Endometrial microvascular endothelial cells (primary cell): Measurements from ENCODE around the gene ADAP2. TPM values are rescaled to one million over a fixed set of nuclear protein-coding genes. Genes with fewer than 3 reads are reported as not detected.
"Not testable (repeated sequence)": the region's sequence is repeated elsewhere in the genome, so short reads cannot be mapped to it uniquely, and the experiment has no call there.

ENCODE experiments used
- in situ Hi-C: cut with HindIII; loops from 2 replicates; pipeline ENCODE4 v1.10.0; 2017; ENCODE audit warnings: low sequenced_read_pairs, low pct_unique_long_range_greater_than_20kb; ENCODE audit errors: inconsistent ontology term
- total RNA-seq: library from RNA; depleted of rRNA; stranded (reverse); fragments of >200 nt; gene quantifications from one replicate; pipeline ENCODE4 v1.2.3, GENCODE V29; 2015; ENCODE audit errors: inconsistent ontology term

Gene ADAP2
- total RNA-seq, 1 donor from 2014 or later, result not detected

DNA sequence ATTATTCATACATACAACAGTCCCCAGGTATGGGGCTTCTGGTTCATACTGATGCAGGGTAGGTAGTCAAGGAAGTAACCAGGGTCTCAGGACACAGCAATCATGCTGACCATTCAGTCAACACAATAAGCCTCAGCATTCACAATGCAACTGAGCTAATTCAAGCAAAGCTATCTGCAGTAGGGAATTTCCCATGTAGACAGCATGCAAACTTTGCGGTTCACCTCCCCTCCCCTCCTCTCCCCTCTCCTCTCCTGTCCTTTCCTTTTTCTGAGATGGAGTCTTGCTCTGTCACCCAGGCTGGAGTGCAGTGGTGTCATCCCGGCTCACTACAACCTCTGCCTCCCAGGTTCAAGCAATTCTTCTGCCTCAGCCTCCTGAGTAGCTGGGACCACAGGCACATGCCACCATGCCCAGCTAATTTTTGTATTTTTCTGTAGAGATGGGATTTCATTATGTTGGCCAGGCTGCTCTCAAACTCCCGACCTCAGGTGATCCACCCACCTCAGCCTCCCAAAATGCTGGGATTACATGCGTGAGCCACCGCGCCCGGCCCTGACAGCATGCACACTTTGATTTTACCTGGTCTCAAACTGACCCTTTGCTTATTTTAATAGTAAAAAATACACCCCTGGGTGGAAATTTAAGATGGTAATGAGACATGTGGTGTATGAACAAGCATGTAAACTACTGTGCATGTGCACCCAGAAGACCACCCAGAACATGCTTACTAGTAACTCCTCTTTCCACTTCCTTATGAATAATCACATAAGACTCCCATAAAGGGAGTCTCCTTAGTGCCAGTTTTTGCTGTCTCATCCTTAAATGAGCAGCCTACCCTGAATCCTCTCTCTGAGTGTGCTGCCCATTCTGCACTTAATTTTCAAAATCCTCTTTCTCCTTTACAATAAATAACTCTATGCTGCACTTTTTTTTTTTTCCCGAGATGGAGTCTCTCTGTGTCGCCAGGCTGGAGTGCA lies 39.8 kb downstream of the ADAP2 start:
- in situ Hi-C loops, result no loop called here

- in situ Hi-C loops, result not testable (repeated sequence)
These were observed 42.6 kb downstream of the ADAP2 start for GRCh38 chr17:30964312-30964711.

- in situ Hi-C loops, result no loop called here
These were observed 43.1 kb downstream of the ADAP2 start for GRCh38 chr17:30964876-30965275.

DNA sequence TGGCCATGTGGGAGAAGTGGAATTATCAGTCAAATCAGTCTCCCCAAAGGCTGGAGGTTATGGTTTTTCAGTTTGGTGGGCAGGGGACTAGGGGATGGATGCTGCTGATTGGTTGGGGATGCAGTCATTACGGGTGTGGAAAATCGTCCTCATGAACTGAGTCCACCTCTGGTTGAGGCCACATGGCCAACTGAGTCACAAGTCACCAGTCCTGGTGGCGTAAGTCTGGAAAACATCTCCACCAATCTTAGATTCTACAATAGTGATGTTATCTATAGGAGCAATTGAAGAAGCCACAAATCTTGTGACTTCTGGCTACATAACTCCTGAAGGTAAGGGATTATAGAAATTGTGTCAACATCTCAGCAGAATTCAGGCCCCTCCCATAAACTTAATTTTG lies 43.9 kb downstream of the ADAP2 start:
- in situ Hi-C loops, result no loop called here

DNA sequence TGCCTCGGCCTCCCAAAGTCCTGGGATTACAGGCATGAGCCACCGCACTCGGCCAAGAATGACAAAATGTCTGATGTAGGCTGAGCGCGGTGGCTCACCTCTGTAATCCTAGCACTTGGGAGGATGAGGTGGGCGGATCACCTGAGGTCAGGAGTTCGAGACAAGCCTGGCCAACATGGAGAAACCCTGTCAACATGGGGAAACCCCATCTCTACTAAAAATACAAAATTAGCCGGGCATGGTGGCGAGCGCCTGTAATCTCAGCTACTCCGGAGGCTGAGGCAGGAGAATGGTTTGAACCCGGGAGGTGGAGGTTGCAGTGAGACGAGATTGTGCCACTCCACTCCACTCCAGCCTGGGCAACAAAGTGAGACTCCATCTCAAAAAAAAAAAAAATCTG lies 46.2 kb downstream of the ADAP2 start:
- in situ Hi-C loops, result not testable (repeated sequence)

DNA sequence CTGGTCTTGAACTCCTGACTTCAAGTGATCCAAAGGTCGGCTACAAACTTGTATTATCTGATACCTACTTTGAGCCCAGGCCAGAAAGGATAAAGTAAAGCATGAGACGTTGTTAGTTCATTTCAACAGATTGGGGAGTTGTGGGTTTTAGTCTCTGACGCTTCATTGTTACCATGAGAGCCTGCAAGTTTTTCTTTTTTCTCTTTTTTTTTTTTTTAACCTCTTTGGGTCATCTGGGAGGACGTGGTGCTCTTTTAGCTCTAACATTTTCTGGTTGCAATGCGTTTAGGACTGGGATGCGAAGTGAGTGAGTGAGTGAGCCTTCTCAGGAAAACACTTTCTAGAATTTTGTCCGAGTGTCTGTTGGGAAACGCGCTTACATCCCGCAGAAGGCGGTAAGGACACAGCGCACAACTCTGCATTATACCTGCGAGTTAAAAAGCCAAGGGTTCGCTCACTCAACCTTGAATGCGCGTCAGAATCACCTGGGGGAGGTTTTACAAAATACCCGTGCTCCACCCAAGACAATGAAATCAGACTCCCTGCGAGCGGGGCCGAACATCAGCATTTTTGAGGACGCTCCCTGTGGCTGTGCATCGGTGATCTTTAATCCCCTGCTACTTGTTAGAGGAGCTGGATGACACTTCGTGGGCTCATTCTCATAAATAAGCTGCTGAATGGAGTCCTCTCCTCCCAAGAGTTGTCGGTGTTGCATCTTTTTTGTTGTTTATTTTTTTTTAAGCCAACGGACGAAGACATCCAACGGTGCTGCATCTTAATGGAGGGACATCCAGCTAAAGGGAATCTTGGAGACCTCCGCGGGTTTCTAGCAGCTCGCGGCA lies 48.5 kb downstream of the ADAP2 start:
- in situ Hi-C loops, result no loop called here

- in situ Hi-C loops, result no loop called here
These were observed 49.3 kb downstream of the ADAP2 start, which contains the start of gene RNF135 for GRCh38 chr17:30970831-30971567. TSS of gene RNF135 (plus strand) at chr17:30971039. CDS start at chr17:30971074, 35 bp downstream.

DNA sequence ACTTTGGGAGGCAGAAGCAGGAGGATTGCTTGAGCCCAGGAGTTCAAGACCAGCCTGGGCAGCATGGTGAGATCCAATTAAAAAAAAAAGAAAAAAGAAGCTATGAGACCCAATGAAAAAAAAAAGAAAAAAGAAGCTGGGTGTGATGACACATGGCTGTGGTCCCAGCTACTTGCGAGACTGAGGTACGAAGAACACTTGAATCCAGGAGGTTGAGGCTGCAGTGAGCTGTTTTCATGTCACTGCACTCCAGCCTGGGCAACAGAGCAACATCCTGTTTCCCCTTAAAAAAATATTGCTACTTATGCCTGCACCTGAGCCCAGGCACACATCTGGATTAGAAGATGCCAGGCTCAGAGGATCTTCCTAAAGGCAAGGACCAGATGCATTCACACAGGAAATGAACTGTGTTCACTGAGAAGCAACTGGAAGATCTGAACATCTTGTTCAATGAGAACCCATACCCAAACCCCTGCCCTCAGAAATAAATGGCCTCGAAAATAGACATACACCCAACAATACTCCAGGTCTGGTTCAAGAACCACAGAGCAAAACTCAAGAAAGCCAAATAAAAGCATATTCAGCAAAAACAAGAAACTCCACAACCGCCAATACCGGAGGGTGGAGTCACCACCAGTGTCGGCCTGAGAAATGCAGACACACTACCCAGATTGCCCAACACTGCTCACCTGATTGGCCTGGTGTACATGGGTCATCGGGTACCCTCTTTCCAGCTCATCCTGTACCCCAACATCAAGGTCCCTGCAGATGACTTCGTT lies 53.5 kb downstream of the ADAP2 start:
- in situ Hi-C loops, result no loop called here

- in situ Hi-C loops, result not testable (repeated sequence)
These were observed 58.2 kb downstream of the ADAP2 start for GRCh38 chr17:30979919-30980318.

DNA sequence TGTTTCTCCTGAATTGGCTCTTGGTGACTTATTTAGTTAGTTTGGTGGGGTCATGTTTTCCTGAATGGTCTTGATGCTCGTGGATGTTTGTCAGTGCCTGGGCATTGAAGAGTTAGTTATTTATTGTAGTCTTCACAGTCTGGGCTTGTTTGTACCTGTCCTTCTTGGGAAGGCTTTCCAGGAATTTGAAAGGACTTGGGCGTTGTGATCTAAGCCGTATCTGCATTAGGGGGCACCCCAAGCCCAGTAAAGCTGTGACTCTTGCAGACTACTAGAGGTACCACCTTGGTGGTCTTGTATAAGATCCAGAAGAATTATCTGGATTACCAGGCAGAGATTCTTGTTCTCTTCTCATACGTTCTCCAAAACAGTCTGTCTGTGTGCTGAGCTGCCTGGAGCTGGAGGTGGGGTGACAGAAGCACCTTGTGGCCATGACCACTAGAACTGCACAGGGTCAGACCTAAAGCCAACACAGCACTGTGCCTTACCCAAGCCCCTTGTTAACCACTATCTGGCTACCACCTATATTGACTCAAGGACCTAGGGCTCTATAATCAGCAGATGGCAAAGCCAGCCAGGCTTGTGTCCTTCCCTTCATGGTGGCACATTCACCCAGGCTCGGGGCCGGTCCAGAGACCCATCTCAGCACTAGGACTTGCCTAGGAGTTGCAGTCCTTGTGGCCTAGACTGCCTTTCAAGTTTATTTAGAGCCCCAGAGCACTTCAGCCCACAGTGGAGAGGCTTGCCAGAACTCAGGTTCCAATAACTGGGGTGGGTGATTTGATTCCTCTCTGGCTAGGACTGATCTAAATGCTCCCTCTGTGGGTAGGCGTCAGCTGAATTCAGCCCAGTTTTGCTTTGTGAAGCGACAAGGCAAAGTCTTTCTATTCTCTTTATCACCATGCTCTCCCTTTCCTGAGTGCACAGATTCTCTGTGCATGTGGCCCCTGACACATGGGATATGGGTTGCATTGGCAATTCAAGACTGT lies 60.1 kb downstream of the ADAP2 start:
- in situ Hi-C loops, result no loop called here

DNA sequence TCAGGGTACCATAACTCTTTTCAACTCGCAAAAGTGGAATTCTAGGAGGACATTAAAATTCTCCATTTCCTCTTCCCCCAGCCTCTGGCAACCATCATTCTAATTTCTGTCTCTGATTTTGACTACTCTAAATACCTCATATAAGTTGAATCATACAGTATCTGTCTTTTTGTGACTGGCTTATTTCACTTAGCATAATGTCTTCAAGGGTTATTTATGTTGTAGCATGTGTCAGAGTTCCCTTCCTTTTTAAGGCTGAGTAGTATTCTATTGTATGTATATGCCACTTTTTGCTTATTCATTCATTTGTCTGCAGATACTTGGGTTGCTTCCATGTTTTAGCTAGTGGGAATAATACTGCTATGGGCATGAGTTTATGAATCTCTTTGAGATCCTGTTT lies 61.1 kb downstream of the ADAP2 start:
- in situ Hi-C loops, result no loop called here

GRCh38 chr17:30990458-30990857 lies 68.7 kb downstream of the ADAP2 start:
- in situ Hi-C loops, result no loop called here

DNA sequence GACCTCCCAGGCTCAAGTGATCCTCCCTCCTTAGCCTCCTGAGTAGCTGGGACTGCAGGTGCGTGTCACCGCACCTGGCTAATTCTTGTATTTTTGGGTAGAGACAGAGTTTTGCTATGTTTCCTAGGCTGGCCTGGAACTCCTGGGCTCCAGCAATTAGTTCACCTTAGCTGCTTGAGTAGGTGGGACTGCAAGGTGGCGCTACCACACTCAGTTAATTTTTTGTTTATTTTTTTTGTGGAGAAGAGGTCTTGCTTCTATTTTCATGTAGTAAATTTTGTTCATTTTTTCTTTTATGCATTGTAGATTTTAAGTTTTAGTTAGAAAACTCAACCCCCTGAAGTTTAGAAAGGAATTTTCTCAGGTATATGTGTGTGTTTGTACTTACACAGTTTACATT lies 70.8 kb downstream of the ADAP2 start:
- in situ Hi-C loops, result no loop called here

DNA sequence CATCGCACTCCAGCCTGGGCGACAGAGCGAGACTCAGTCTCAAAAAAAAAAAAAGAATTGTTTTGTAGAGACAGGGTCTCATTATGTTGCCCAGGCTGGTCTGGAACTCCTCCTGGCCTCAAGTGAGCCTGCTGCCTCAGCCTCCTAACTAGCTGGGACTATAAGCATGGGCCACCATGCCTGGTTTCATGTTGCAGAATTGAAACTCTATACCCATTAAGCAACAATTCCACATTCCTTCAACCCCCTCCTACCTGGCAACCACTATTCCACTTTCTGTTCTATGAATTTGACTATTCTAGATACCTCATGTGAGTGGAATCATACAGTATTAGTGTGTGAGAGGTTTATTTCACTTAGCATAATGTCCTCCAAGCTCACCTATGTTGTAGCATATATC lies 73.6 kb downstream of the ADAP2 start:
- in situ Hi-C loops, result no loop called here

DNA sequence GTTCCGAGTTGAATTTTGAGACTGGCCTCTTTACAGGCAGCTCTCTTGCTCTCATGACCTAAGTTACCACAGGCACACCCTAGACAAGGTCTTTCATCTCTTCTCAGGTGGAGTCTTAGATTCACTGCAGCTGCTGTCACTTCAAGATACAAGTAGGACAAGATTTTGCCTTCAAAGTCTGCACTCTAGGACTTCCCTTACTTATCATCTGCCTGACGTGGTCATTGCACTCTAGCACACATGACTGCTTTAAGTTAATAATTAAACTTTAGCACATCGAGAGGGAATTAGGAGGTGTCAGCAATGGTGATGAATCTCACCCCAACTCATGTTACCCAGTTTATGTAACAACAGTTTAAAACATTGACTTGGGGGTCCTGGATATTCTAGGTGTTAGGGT lies 74.7 kb downstream of the ADAP2 start:
- in situ Hi-C loops, result no loop called here

DNA sequence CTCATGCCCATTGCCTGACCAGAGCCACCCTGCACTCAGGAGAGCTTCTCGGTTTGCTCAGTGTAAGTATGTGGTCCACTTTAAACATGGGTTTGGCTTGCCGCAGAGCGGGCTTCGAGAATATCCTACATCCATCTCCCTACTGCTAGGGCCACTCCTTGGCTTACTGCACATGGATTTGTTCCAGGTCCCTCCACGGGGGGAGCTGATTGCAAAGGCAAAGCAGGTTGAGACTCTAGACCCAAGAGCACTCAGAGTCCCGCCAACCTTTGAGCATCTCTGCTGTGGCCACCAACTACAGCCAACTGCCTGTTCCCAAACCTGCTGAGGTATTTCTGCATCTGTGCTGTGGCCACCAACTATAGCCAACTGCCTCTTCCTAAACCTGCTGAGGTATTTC lies 75.5 kb downstream of the ADAP2 start:
- in situ Hi-C loops, result no loop called here

GRCh38 chr17:30997842-30998241 lies 76.1 kb downstream of the ADAP2 start:
- in situ Hi-C loops, result no loop called here
